GM13976 (cell line): ENCODE measurements around the gene TADA2A.

ENCODE experiments used
- DNase-seq: peaks from one replicate; pipeline ENCODE4 v3.0.0; 2012; ENCODE audit warnings: low spot score
- in situ Hi-C: fragments of 300-500 bp; cut with MboI; formaldehyde crosslinking; loops from one replicate; pipeline ENCODE4 v1.12.0; 2022; ENCODE audit warnings: low sequenced_read_pairs, mixed read lengths, inconsistent platforms; ENCODE audit not compliant: unreplicated experiment
- TF ChIP-seq, protein P1 (sequence below): IDR thresholded peaks from 2 replicates; pipeline ENCODE4 v1.5.1; 2012; ENCODE audit warnings: borderline replicate concordance, mild to moderate bottlenecking; ENCODE audit not compliant: insufficient read depth; ENCODE audit errors: extremely low read depth, missing control alignments, control extremely low read depth

Gene TADA2A

DNA sequence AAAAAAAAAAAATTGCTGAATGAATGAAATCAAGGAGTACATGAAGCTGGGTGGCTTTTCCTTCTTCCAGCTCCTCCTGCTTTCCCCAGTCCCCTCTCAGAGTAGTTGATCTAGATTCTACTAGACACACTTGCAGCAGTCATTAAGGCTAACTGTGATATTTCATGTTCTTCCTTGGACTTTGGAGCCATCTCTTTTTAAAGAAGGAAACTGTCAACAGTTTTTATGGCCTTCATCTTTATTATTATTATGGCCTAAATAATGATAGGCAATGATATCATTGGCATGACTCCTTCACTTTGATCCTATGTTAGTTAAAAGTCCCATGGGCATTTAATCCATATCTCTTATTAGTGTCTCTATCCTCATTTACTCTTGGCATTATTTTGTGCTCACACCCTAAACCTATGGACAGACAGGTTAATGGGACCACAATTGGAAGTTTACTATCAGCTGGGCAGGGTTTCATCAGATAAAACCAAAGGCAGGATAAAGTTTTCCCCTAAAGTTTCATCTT, 21.2 kb upstream of the TADA2A start:
- TF ChIP-seq, protein P1, sequence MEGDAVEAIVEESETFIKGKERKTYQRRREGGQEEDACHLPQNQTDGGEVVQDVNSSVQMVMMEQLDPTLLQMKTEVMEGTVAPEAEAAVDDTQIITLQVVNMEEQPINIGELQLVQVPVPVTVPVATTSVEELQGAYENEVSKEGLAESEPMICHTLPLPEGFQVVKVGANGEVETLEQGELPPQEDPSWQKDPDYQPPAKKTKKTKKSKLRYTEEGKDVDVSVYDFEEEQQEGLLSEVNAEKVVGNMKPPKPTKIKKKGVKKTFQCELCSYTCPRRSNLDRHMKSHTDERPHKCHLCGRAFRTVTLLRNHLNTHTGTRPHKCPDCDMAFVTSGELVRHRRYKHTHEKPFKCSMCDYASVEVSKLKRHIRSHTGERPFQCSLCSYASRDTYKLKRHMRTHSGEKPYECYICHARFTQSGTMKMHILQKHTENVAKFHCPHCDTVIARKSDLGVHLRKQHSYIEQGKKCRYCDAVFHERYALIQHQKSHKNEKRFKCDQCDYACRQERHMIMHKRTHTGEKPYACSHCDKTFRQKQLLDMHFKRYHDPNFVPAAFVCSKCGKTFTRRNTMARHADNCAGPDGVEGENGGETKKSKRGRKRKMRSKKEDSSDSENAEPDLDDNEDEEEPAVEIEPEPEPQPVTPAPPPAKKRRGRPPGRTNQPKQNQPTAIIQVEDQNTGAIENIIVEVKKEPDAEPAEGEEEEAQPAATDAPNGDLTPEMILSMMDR: no peak
- in situ Hi-C loops: no loop called here
- no peak for DNase-seq

DNA sequence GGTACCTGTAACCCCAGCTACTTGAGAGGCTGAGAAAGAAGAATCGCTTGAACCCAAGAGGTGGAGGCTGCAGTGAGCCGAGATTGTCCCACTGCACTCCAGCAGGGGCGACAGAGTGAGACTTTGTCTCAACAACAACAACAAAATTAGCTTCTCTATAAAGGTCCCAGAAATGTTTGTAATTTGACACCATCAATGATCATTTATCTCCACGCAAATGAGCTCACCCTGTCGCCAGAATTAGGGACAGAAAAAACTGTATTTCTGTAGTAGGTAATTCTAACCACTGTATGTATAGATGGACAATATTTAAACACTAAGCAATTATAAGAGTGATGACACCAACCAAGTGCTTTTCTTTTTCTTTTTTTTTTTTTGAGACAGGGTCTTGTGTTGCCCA, 20.2 kb upstream of the TADA2A start:
- TF ChIP-seq, protein P1: no peak
- DNase-seq: no peak
- in situ Hi-C loops: no loop called here

DNA sequence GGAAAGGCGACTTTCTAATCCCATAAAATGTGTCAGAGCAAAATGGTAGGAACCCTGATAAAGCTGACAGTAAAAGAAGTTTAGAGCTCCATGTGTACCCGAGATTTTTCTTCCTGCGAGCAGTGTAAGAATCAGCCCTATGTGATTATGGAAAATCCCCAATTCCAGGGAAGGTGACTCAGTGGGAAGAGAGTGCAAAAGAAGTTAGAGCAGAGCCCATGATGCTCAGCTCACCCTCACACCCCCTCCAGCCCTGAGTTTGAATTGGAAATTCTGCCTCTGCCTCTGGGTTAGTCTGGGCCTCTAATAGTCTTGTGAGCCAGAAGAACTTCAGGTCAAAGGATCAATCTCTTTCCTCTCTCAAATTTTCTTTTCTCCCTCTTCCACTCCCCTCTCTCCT, 18.4 kb upstream of the TADA2A start:
- no peak for DNase-seq
- TF ChIP-seq, protein P1: no peak
- in situ Hi-C loops: no loop called here

DNA sequence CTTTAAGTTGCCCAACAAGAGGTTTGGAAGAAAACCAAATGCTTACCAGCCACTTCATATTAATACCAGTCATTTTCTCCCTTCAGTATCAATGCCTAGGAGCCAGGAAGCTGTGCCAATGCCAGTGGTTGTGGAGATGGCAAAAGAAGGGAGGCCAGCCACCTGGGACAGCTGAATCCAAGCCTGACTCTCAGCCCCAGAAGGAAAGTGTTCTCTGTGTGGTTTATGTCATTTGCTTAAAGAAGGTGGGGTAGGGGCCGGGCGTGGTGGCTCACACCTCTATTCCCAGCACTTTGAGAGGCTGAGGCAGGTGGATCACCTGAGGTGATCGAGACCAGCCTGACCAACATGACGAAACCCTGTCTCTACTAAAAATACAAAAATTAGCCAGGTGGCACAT, 17.5 kb upstream of the TADA2A start:
- DNase-seq: no peak
- TF ChIP-seq, protein P1: no peak
- in situ Hi-C loops: no loop called here

DNA sequence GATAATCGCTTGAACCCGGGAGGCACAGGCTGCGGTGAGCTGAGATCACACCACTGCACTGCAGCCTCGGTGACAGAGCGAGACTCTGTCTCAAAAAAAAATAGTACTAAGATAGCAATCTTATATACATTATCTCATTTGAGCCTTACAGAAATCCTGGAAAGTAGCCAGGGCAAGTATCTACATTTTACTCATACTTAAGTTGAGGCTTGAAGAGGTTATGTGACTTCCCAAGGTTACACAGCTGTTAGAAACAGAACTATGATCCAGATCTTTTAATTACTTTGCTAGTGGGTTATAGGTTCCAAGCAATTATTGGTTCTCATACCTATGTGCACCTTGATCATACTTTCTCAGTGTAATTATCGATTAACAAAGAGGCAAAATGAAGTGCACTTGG, 15.5 kb upstream of the TADA2A start:
- DNase-seq: no peak
- in situ Hi-C loops: no loop called here
- TF ChIP-seq, protein P1: no peak

DNA sequence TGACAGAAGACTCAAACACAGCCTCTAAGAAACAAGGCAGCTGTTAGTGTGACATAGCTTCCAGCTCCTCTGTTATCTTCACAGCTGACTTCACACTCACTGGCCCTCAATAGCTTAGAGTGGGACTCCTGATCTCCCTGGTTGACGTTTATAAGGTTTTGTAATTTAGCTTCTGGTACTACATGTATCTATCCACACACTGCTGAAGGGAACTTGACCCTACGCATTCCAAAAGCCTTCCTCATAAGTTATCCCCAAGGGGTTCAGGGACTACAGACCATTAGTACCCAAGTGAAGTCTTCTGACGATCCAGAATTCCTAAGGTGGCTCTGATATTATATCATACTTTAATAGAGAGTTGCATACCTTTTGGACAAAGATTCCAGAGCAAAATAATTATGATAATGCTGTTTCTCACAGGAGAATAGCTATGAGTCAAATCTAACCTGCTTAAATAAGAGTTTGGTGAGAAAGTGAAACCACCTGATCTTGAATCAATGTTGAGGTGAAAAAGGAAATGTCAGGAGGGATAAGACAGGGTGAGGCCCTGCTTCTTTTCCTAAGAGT, 14.6 kb upstream of the TADA2A start:
- peak; percentile 65 for DNase-seq
- TF ChIP-seq, protein P1: no peak
- in situ Hi-C loops: no loop called here
